SHP77 (cell line): ENCODE results near the gene CRYGA.

ENCODE experiments used
- DNase-seq, 2 experiments: peaks; one replicate each; lab custom pipeline; 2025; lab: John Stamatoyannopoulos, UW

Gene CRYGA, protein sequence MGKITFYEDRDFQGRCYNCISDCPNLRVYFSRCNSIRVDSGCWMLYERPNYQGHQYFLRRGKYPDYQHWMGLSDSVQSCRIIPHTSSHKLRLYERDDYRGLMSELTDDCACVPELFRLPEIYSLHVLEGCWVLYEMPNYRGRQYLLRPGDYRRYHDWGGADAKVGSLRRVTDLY

DNA sequence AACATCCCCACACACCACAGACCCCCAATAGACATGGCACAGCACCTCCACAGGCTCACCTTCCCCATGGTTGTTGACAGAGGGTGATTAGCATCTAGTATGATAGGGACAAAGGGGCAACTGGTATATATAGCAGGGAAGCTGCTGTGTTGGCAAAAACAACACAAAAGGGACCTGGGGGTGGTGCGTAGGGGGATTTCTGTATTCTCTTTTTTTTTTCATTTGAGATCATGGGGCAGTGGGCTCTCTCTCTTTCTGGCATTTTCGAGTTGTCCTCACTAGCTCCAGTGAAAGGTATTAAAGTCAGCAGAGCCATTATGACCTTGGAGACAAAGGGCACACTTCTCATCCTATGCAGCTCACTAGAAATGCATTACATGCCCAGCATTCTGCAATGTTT, at the start of gene CRYGA:
Gene CRYGA, minus strand, starts transcription at position 101 of the 400 bp plus-strand sequence. Its CDS starts 33 bp downstream, at position 68.
- DNase-seq, result no peak

DNA sequence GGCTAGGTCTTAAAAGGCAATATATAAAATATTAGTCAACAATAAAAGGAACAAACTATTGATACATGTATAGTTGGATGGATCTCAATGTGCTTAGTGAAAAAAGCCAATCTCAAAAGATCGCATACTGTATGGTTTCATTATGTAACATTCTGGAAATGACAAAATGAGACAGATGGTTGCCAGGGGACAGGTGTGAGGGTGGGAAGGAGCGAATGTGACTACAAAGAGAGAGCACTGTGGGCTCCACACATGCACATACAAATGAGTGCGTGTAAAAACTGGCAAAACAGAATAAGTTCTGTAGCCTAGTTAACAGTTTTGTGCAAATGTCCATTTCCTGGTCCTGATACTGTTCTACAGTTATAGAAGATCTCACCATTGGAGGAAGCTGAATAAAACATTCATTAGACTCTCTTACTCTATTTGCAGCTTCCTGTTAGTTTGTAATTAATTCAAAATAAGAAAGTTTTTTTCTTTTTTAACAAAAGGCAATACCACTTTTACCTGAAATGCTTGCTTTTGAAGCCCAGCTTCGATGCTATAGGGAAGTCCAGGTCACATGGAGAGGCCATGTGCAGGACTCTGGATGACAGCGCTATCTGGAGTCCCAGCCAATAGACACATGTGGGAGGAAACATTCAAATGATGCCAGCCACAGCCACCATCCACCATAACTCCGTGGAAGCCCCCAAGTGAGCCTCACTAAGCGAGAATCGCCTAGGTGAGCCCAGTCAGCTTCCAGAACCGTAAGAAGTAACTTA, 47.5 kb upstream of the CRYGA start:
- no peak for DNase-seq

DNA sequence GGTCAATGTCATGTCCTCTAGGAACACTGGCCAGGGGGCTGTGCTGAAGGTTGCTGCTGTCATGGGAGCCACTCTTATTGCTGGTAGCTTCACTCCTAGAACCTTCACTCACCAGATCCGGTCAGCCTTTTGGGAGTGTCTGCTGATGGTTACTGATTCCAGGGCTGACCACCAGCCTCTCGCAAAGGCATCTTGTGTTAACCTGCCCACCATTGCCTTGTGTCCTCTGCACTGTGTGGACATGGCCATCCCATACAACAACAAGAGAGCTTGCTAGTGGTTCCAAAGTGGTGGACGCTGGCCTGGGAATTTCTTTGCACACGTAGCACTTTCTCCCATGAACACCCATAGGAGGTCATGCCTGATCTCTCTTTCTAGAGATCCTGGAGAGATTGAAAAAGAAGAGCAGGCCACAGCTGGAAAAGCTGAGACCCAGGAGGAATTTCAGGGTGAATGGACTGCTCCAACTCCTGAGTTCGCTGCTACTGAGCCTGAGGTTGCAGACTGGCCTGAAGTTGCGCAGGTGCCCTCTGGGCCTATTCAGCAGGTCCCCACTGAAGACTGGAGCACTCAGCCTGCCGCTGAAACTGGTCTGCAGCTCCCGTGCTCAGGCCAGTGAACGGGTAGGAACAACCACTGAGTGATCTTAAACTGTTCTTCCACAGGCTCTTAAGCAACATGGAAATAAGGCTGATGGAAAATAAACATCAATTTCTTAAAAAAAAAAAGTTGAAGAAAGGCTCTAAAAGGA, 45.1 kb upstream of the CRYGA start:
- no peak for DNase-seq

DNA sequence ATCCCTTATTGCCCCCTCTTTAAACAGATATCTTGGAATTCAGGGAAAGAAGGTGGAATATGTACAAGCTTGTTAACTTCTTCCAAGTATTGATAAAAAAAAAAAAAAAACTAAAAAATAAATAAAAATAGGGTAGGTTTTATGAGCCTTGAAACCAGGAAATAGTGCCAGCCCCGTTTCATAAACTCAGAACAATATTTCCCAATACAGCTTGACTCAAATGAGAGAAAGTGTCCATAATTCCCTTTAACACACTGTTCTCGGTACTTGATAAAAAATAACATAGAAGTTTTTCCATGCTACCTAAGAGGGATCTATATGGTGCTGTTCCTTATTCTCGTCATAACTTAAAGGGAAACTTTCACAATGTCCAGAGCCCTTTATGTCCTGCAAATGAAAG, 44.4 kb upstream of the CRYGA start:
- DNase-seq, result no peak

DNA sequence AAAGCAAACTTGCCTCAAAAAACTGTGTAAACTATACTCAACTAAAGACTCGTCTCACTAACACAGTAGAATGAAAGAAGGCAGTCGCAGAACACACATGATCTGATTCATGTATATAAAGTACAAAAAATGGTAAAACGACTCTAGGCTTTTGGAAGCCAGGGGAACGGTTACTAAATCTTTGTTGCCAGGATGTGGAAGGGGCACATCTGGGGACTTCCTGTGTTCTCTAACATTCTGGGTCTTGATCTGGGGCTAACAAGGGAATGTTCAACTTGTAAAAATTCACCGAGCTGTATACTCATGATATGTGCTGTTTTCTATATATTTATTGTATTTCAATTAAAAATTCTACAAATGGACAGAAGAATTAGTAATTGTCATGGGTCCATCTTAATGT, 40.8 kb upstream of the CRYGA start:
- DNase-seq, result no peak

DNA sequence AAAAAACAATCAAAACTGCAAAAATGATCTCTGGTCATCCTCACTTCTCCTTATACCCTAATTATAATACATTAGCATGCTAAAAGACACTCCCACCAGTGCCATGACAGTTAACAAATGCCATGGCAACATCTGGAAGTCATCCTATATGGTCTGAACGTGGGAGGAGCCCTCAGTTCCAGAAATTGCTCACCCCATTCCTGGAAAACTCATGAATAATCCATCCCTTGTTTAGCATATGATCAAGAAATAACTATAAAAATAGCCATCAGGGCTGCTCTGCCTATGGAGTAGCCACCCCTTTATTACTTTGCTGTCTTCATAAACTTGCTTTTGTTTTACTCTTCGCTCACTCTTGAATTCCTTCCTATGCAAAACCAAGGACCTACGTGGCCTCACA, 32.1 kb upstream of the CRYGA start:
- DNase-seq, result no peak

DNA sequence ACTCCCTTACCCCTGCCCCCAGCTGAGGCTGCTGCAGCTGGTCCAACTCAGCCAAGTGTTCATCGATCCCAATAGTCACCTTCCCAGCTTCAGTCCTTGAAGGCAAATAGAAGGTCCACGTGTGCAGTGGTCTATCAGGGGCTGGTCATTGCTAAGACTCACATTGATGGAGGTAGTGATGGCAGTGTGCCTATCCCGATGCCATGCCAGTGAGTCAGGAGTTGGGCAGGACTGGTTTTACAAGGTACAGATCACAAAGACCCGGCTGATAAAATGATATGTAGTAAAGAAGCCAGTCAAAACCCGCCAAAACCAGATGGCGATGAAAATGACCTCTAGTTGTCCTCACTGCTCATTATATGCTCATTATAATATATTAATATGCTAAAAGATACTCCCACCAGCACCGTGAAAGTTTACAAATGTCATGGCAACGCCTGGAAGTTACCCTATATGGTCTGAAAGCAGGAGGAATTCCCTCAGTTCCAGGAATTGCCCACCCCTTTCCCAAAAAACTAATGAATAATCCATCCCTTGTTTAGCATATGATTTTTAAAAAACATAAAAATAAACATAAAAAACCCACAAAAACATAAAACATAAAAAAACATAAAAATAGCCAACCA, 29.3 kb upstream of the CRYGA start:
- DNase-seq, result no peak

DNA sequence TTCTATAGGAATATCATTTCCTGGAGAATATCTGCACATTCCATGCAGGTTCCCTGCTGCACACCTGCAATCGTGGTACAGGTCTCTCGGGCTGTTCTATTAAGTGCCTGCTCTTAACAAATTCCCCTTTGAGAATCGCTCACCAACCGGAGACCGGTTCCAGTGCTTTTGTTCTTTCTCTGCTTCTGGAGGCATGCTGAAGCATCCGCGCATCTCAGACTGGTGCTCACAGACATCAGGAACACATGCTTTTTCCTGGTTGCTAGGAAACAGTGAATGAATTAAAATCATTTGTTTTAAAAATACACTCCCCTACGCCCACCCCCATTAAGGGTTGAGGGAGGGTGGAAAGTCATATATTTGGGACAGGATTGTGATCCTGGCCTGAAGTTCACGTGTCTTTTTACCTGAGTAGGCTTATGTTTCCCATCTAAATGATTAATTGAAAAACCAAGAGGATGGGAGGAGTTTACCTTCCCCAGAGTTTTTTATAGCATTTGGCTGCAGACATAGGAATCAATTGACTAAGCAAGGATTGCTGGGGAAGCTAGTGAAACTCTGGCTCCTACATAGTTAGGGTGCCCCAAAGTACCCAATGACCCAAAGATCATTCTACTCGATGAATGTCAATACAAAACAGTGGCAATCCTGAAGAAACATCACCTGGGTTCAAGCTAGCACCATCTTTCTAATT, 26.6 kb upstream of the CRYGA start, which contains the start of gene C2orf80:
Gene C2orf80, minus strand, starts transcription at position 221 of the 694 bp plus-strand sequence. CDS start 3,044 bp downstream, outside the sequence.
- no peak for DNase-seq

DNA sequence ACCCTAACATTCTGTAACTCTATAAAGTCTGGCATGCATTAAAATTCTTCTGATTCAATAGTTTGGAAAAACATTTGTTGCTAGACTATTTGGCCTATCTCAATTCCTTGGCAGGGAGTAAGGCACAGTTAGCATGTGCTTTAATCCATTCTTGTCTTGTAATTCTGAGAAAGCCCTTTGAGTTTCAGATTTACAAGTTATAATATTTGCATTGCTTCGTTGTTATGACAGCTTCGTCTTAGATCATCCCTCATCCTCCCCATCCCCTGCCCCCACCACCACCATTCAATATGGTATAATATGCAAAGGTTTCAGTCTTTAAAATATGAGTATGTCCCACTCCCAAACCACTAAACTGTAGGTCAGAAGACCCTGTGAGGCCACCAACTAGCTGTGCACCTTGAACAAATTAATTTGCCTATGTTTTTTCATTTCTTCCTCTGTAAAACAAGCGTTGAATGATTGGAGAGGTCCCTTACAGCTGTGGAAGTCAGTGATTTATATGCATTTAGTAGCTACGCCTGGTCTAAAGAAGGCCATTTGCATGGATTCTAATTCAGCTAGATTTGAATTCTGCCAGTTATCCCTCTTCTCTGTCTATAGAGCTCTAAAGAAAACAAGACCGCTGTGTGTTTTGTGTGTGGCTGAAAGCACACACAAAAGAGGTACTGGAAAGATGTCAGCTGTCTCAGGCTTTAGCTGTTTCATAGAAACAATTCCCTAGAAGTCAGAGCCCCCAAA, 25.9 kb upstream of the CRYGA start:
- no peak for DNase-seq

DNA sequence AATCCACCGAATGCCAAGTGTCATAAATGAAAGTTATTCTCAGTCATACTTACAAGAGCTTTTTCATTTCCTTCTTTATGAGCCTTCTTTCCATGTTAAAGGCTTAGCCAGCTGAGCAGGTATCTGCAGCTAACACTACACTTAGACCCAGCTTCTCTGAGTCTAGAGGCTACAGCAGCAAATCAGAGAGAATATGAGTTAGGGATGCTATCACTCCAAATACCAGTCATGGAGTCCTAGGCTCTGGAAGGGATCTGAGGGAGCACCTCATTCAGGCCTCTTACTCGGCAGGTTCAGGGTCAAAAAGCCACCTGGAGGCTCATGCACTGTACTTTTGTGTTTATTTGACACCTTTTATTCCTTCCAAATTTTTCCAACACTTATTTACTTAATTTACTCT, 23.5 kb upstream of the CRYGA start:
- DNase-seq, result no peak

DNA sequence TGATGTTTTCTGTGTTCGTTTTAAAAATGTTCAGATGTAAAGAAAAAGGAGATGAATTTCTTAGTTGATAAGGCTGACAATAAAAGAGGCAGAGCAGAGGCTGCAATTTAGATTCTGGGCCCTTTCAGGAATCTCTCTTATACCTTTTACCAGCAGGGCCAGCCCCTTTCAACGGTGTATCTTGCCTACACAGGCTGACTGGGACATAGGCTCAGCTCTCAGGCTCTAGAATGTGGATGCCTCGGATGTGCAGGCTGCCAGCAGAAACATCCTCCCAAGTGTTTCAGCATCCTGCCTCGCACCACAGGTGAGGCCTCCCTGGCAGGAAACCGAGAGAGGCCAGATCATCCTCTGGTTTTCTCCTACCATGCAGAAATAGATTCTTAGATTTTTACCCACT, 23.1 kb upstream of the CRYGA start:
- DNase-seq, result no peak

DNA sequence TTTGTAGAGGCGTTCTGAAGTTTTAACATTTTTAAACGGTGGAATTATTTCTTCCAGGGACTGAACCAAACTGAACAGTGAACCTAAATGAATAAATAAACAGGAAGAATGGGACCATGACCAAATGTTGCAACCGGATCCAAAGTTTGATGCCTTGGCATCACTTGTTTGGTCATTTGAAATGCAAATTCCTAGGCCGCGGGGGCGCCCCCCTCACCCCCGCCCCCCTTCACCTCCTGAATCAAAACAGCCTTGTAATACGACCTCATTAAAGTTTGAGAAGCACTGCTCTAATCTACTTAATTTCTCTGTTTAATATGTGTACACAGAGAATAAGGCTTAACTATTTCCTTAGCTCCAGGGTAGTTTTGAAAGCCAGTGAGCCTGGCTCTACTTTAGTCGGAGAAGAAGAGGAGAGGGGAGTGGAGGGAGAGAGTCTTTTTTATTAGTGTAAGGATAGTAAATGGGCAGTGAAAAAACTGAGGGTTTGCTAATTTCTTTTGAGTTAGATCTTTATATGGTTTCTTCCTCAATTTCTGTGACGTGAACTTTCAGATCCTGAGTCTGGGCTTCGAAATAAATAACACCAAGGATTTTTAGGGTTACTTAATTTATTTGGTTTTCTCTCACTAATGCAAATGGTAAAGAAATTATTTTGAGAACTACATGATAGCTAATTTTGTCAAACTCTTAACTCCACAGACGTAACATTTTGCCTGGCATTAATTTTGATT, 20.8 kb upstream of the CRYGA start:
- DNase-seq, result no peak

DNA sequence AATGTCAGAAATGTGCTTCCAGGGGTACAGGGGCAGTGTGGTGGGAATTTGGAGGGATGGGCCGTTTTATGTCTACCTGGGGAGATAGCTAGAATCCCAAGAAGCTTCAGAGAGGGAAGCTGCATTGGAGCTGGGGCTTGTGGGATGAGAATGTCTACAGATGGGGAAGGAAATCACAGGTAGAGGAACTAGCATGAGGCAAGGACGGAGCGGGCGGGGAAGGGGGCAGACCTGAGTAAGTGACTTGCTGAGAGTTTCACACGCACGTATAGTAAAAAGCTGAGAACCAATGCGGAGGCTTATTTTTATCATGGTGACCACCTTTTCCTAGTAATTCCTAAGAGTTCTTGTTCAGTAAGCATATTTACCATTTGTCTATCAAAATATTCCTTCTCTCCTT, 20.1 kb upstream of the CRYGA start:
- no peak for DNase-seq

DNA sequence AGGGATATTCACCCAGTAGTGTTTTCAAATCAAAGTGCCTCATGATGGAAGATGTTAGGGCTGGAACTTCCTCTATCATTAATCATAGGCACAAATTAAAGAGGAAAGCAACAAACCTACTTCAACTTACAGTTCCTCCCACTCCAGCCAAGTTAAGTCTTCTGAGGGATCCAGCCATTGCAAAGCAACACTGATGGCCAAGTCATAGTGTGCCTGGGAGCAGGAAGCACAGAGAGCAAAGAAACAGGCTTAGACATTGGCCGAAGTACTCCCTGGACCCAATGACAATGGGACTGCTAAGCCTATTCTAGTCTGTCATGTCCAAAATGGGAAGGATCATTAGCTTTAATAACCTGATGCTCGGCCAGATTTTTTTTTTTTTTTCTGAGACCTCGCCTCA, 19.4 kb upstream of the CRYGA start:
- DNase-seq, result no peak

DNA sequence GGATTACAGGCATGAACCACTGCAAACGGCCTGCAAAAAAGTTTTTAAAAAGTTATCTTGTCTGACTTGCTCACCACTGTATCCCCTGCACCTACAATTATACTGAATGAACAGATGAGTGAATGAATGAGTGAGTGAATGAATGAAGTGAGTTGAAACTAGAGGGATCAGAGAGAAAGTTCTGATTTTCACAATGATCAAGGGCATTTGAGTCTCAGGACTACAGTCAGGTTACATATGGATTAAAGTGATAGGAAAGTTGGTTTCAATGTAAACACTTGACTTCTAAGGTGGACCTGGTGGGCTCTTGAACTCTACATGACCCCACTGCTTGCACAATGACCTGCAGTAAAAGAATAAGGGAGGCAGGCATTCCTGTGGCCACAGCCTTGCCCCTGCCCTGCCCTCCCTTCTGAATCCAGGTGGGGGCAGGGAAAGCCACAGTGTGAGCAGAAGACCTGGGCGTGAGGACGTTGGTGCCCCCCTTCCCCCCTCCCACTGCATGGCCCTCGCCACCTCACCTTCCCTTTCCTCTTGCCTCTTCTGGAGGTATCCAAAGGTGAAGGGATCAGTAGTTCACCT, 15.7 kb upstream of the CRYGA start:
- no peak for DNase-seq

DNA sequence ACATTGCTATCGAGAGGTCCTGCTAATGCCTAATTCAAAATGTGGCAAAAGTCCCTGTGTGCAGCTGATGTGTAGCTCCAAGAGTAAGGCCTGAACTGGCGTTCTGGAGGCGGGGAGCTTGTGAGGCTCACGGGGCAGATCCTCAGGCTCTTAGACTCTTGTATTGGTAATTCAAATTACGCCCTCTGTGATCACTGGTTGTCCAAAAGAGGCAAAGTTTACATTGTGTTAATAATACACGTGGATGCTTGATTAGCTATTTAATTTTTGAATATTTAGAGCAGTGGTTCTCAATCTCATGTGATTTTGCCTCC, 12.4 kb upstream of the CRYGA start:
- DNase-seq, result peak in 1 of 2 experiments; percentile 7

DNA sequence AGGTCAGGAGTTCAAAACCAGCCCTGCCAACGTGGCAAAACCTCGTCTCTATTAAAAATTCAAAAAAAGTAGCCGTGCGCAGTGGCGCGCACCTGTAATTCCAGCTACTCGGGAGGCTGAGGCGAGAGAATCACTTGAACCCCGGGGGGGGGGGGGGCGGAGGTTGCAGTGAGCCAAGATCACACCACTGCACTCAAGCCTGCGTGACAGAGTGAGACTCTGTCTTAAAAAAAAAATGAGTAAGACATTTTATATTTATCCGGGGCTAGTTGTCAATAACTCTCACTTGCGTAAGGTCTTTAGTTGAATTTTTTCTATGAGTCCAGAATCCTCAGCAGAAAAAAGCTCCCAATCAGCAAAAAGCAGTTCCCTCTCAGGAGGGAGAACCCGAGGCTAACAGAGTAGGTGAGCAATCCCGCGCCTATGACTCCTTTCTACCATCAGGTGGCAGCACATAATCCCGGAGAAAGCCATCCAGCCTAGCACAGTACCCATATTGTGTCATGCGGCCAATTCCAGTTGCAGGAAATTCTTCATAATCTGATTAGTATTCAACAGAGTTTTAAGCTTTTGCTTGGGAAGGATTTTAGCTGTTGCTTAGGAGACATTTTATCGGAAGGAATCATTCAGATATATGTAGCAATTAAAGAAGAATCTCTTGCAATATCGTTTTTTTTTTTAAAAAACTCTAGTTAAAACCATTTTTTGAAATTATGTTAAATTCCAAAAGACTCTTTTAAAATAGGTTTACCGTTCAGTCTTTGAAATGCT, 11.9 kb upstream of the CRYGA start:
- DNase-seq, result peak; percentile 67 to 83

DNA sequence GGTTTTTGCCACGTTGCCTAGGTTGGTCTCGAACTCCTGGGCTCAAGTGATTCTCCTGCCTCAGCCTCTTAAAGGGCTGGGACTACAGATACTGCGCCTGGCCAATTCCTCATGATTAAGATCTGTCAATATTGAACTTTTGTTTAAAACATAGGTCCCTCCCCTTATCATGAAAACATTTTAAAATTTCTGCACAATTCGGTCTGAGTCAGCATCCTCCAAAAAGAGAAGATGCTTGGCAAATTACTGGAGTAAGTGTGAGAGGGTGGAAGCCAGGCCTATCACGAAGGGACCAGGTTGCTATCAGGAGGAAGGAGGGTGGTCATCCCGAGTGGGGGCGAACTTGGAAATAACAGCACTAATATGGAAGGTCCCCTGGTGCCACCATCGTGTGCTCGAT, 10.8 kb upstream of the CRYGA start:
- DNase-seq, result no peak

DNA sequence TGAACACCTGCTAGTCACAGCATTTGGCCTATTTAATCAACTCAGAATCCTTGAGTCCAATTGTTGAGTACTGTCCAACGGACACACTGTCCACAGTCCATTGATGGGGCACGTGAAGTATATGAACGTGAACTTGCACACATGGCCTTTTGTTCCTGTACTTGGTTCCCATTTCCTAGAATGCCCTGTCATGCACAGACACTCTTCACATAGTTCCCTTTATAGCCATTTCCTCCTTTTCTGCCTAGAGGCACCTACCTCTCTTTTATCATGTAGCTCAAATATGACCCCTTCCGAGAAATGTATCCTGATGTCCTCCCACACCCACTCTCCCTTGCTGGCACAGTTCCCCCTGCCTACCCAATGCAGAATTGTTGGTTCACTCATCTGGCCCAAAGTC, 8.7 kb upstream of the CRYGA start:
- no peak for DNase-seq
